Stimulated activated CD8-positive, alpha-beta memory T cell treated with anti-CD3 and anti-CD28 coated beads, Interleukin-7, amount 100 ng/mL, for 1 hour (primary cell): ENCODE results near the gene PHF10.
A peak's percentile ranks its signal among the peaks of the same experiment; 100 is the strongest.
"Not testable (repeated sequence)": the region's sequence is repeated elsewhere in the genome, so short reads cannot be mapped to it uniquely, and the experiment has no call there.

ENCODE experiments used
- DNase-seq, 2 donors: peaks; one replicate each; pipeline ENCODE4 v3.0.0-alpha.2; 2020; ENCODE audit warnings: low read depth in 2 of 2

The PHF10 gene

DNA sequence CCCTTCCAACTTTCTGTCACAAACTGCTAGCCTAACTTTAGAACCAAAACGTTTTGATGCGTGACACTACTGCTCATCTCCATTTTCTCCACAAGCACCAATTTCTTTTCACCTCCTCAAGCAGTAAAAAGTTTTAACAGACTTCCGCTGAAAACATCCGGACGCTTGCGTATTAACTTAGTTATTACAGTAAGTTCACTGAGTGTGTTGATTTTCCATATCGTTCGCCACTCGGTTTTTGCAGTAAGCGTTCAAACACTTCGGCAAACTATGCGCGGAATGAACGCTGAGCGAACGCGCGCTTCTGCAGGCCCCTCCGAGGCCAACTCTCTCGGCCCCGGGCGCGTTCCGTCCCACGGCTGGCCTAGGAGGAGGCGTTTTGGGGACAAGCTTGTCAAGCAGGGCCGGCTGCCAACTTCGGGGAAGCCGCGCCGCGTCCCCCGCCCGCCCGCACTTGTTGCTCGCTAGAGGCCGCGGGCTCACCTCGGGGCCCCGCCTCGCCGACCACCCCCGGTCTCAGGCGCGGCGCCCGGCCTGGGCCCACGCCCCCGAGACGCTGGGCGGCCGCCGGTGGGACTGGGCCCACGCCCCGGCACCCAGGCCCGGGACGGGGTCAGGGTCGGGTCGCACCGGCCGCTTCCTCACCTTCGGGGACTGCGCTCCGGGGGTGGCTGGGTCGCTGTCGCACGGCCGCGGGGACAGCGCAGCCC lies 945 bp downstream of the PHF10 start:
- DNase-seq = peak; percentile 36 to 38

DNA sequence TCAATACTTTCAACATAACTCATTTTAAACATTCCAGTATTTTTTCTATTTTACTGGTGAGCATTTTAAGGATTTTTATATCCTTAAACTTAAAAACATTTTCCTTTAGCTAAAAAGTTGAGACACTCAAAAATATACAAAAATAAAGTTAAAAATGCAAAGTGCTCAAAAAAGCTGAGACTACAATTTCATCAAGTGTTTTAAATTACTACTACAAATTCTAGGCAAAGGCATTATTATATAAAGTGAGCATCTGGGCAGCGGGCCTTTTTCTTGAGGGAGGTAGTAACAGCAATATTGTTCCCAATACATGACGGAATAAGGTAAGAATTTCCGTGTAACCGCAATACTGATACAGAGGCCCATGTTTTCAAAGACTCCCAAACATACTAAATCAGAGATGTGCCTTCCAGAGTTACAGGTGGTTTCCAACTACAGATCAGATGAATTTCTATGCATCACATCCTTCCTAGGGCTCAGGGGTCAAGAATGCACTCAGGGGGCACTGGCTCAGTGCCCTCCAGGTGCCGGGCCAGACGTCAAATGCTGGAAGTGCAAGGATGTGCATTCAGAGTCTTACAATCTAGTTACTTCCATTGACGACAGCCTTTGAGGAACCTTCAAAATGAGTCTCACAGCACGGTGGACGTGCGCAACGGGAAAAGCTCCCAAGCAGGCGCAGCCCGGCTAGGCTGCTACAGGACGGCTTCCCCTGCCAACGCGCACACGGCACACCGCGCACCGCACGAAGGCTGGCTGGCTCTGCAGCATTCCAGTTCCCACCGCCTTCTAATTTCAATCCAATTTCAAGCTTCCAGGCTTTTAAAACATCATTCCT lies 1.7 kb downstream of the PHF10 start:
- DNase-seq = peak in 1 of 2 donors; percentile 4

DNA sequence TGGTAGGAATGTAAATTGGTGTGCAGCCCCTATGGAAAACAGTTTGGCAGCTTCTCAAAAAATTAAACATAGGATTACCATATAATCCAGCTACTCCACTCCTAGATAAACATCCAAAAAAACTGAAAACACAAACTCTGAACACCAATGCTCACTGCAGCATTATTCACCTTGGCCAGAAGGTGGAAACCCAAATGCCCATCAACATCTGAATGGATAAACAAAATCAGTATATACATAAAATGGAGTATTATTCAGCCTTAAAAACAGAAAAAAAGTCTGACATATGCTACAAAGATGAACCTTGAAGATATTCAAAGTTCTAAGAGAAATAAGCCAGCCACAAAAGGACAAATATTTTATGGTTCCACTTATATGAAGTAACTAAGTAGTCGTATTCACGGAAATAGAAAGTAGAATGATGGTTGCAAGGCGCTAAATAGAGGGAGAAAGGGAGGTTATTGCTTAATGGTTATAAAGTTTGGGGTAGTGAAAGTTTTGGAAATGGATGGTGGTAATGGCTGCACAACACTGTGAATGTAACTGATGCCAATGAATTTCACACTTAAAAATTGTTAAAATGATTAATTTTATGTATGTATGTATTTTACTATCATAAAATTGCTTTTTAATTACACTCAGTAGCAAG lies 4.0 kb downstream of the PHF10 start:
- DNase-seq = no peak

DNA sequence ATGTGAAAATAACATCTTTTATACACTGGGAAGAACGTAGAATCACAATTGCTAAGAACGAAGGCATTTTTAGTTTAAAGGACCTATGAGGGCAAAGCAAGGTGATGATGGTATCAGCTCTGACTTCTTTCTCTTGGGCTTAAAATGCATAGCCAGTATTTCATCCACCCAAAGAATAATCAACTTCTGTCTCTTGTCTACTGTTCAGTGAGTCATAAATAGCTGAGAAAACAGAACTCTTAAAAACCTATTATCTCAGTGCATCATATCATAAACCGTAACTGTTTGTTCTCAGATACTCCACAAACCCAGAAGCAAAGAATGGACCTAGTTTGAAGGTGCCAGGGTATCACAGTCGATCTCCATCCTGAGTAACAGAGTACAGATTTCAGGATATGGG lies 5.2 kb downstream of the PHF10 start:
- DNase-seq = no peak

DNA sequence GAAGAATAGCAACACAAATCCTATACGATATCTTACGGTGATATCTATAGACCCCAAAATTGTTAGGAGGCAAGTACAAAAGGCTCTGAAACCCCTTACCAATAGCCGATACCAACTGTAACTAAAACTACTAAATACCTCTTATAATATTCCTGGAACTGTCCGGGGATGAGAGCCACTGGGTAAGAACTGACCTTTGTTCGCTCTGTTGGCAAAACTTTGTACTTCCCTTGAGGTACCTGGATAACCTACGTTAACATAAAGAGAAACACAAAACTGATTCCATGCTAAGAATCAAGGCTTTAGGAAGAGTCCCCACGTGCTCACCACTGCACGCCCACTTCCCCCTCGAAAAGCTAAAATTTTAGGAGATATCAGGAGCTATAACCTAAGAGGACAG lies 9.7 kb downstream of the PHF10 start:
- DNase-seq = no peak

DNA sequence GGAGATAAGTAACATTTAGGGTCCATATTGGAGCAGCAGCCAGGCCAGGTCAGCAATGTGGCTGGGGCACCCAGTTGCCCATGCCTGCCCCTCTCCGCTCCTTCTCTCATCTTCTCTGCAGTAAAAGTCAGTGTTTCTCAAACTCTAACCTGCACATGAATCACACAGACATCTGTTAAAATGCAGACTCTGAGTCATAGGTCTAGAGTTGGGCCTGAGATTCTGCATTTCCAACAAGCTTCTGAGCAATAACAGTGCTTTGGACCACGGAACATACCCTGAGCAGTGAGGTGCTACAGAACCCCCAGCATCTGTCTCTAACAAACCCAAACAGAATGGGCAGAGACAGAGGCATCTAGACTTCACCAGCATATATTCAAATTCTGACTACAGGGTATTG lies 10.1 kb downstream of the PHF10 start:
- no peak for DNase-seq

DNA sequence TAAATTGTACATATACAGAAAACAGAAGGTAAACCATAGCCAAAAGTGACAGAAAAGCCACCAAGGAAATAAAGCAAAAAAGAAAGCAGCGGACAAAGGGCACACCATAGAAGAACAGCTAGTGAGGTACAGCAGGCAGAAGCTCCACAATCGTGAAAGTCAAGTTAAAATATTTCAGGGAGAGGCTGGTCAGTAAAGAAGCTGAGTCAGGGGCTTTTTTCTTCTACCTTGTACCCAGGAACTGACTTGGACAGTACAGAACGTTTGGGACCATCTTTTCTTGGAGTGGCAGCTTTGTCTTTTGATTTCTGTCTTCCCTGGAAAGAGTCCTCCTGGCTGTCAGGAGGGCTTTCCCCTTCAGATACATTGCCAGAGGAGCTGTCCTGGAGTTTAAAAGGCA lies 14.3 kb downstream of the PHF10 start:
- DNase-seq = no peak

DNA sequence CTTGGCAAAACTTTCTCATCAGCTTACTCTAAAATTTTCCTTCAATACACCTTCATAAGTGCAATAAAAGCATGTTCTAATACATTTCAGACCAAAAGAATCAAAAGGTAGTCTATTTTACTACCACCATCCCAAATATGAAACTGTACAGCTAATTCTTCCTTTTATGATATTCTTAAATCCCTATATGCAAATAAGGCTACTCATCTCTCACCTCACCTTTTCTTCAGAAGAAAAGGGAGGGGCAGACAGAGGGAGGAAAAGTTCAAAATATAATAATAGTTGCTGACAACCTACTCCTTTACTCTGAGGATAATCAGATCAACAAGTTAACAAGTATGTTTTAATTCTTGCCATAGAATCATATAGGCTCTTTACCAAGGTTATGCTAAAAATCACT lies 15.0 kb downstream of the PHF10 start:
- no peak for DNase-seq

DNA sequence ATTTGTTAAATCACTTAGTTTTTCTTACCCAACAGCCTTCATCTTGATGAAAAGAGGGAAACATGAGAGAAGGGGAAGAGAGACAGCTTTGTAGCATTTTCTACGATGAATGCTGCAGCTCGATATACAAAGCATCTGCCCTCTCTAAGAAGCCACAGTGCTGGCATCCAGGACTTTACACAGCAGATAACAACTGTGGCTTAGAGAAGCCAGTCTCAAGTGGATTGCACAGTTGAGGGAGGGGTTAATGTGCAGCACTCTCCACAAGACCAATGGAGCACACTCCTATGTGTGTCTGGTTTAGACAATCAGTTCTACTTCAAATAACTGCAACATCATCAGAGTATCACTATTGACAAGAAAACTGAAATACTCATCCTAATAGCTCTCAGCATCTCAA lies 16.5 kb downstream of the PHF10 start:
- DNase-seq = no peak

DNA sequence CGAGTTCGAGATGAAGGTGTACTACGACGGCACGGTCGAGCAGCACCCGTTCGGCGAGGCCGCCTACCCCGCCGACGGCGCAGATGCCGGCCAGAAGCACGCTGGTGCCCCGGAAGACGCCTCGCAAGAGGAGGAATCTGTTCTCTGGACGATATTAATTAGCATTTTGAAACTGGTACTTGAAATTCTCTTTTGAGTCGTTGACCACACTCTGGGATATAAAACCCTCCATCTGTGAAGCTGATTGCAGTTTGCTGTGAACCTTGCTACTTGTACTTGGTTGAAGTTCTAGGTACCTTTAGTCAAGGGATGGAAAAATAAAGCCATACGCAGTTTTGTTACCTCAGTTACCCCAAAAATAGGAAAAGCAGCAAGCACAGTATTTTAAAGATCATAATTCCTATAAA lies 21.5 kb downstream of the PHF10 start:
- DNase-seq = no peak

DNA sequence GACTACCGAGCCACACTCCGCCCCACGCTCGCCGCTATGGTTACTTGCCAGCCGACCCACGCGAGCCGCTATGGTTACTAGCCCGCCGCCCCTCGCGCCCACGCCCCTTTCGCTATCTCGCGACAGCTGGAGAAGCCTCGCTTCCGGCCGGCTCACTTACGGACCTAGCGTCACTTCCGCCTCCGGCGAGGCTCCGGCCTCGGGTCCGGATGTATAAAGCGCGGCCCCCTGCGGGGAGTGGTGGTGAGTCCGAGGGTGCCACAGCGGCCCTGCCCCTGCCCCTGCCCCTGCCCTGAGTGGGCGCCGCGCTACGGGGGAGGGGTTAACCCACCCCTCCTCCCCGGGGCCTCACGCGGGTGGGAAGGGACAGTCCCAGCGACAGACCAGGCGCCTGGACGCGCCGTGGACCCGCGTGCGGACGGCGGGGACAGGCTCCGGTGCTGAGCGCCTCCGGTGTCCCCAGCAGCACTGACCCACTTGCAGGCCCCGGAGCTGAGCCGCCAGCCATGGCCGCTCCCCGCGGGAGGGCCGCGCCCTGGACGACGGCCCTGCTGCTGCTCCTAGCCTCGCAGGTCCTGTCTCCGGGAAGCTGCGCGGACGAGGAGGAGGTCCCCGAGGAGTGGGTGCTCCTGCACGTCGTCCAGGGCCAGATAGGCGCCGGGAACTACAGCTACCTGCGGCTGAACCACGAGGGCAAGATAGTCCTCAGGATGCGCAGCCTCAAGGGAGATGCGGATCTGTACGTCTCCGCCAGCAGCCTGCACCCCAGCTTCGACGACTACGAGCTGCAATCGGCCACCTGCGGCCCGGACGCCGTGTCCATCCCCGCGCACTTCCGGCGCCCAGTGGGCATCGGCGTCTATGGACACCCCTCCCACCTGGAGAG lies 22.1 kb downstream of the PHF10 start, which contains the start of the genes C6orf120 and WDR27:
Gene C6orf120 (plus strand): TSS at position 173 of the 886 bp plus-strand sequence. CDS start 334 bp downstream, at position 507.
Gene WDR27 (minus strand): TSS at position 76 of the 886 bp plus-strand sequence. CDS start 13,024 bp downstream, outside the sequence.
- DNase-seq = peak; percentile 95 to 96

DNA sequence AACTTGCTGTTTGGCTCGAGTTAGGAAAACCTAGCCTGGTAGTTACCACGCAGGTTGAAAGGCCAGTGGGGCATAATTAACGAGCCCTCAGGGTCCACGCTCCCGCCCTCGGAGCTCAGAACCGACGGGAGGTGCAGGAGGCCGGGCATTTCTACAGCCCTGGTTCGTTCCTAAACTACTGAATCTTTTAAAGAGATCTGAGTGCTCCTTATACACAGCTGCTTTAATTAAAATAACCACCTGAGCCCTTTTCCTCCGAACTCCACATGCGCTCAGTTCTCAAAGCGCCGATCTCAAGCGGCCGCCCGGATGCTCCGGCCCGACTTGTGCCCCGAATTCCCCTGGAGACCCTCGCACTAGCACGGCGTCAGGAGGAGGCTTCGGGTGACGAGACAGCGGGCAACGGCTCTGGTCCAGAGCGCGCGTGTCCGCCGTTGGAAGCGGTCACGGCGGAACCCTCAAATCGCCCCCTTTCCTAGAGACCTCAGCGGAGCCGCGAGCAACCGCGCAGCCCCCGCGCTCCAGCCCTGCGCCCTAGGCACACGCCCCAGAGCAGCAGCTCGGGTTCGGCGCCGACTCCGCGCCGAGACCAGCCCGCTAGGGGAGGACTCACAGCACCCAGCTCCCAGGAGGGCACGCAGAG lies 22.9 kb downstream of the PHF10 start:
- DNase-seq = no peak

DNA sequence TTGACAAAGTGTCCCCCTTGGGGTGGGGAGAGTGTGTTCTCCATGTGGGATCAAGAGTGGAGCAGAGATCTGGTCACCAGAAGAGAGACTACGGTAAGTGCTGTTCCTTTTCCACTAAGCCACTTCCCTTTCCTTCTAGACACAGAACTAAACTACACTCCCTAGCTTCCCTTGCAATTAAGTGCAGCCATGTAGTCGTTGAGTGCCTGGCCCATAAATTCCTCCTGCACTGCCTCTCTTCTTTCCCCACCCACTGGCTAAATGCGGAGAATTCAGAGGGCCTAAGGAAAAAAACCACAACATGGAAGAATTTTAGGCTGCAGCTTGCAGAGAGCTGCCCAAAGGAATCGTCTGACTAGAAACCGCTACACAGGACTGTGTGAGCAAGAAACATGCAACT lies 24.0 kb downstream of the PHF10 start:
- no peak for DNase-seq

DNA sequence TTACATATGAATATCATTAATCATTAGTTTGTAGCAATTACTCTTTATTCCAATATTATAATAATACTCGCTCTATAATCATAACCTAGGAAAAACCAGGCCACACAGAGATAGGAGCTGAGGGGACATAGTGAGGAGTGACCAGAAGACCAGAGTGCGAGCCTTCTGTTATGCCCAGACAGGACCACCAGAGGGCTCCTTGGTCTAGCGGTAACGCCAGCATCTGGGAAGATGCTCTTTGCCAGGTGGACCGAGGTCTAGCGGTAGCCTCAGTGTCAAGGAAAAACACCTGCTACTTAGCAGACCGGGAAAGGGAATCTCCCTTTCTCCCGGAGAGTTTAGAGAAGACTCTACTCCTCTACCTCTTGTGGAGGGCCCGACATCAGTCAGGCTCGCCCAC lies 27.2 kb downstream of the PHF10 start:
- not testable (repeated sequence) for DNase-seq

DNA sequence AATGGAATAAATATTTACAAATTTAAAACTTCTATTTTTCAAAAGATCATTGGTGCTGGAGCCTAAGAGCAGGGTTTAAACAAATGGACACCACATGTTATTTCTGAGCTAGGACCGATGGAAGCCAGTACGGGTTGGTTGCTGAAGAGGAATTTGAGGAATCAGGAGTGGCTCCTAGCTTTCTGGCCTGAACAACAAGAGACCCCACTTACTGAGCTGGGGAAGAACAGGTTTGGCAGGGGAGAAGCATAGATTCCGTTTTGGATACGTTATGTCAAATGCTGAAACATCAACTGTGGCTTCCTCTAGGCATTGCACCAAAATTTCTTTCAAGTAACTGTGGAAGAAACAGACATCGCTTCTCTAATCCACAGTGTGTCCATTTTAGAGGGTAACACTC lies 29.2 kb downstream of the PHF10 start:
- no peak for DNase-seq

DNA sequence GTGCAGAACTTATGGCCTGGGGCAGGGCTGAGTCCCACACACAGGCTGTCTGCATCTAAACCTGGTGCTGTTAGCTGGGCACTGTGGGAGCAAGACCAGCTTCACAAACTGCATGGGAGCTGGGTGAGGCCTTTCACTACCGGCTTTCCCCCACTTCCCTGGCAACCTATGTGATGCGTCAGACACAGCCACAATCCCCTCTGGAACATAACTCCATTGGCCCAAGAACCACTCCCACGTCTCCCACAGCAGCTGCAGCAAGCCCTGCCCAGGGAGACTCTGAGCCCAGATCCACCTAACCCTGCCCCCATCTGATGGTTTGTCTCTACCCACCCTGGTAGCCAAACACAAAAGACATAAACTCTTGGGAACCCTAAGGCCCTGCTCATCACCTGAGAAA lies 31.8 kb downstream of the PHF10 start:
- DNase-seq = no peak

DNA sequence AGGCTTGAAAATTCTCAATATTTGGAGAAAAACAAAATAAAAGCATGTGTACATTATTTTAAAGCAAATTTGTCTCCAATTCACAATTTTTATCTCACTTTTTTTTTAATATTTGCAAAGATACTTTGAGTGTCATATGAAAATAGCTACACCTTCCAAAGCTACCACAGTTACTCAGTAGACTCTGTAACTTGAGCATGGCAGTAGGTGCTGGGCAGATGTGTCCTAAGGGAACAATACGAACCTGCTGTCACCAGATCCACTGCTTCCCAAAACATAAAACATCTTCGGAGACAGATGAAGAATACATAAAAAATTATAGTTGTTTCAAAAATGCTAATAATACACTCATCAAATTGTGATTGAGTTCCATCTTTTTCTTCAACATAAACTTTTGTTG lies 33.0 kb downstream of the PHF10 start:
- DNase-seq = no peak

DNA sequence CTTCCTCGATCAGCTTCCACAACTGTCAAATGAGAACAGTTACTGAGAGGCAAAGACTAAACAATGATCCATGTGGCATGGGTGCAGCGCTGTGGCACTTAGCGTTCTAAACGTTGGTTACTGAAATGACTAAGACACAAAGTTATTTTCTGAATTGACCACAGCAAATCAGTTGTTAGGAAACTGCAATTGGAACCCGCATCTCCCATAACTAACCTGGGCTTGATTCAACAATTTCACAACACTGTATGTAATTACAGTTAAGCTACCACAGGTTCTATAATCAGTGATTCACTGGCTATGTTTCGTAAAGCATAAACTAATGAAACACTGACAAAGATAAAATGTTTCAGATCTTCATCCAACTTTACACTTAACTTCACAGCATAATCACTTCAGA lies 35.0 kb downstream of the PHF10 start:
- DNase-seq = no peak

DNA sequence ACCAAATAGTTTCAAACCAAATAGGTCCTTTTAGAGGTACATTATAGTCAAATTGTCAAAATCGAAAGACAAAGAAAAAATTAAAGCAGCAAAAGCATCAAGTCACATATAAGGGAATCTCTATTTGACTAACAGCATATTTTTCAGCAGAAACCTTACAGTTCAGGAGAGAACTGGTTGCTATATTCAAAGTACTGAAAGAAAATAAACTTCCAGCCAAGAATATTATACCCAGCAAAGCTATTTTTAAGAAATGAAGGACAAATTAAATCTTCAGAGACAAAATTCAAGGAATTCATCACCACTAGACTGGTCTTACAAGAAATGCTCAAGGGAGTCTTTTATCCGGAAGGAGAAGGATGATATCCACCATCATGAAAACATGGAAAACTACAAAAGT lies 38.4 kb downstream of the PHF10 start:
- DNase-seq = no peak

DNA sequence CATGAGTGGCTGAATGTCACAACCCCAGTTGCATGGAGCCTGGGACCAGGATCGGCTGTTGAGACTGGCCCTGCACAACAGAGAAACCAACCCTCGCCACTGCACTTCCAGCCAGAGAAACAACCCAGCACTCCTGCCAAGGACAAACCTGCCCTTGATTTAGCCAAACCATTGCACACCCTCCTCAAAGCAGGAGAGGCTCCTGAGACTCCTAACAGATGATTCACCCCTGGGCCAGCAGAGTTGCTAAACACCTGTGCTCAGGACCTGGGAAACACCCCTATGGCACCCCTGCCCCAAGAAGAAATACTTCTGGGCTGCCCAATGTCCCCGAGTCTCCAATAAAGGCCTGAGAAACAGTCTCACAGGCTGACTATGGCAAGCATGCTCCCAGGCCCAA lies 40.2 kb downstream of the PHF10 start:
- no peak for DNase-seq

DNA sequence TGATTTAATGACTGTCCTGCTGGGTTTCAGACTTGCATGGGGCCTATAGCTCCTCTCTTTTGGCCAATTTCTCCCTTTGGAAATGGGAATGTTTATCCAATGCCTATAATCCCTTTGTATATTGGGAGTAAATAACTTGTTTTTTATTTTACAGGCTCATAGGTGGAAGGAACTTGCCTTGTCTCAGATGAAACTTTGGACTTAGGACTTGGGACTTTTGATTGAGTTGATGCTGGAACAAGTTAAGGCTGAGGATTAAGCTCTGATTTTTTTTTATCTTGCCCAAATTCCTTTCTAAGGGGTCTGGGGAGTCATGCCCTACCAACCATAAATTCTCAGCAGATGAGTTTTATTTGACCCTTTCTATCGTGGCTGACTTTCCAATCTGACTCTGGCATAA lies 46.0 kb downstream of the PHF10 start:
- DNase-seq = no peak
